Right lobe of liver (tissue), 4 donors: ENCODE measurements around the gene TCAF1.

Source experiments
- CTCF ChIP-seq, 4 donors: fragments of 200-600 bp in 3 of 4; fragments of 450-650 bp in 1 of 4; IDR thresholded peaks; one replicate each; pipeline versions ENCODE4 v1.5.1 to v1.8.0; 2016 to 2022; ENCODE audit warnings: antibody characterized with exemption in 4 of 4, mild to moderate bottlenecking in 2 of 4
- POLR2A ChIP-seq: fragments of 450-650 bp; IDR thresholded peaks from one replicate; pipeline ENCODE4 v1.6.1; 2017; ENCODE audit warnings: antibody characterized with exemption, mild to moderate bottlenecking
- donor health status: DM: no; HTN: no; CAD: no.
- donor health status: DM: no; HTN: no; CAD: no.
- donor health status: DM: no; HTN: yes; CAD: no.

DNA sequence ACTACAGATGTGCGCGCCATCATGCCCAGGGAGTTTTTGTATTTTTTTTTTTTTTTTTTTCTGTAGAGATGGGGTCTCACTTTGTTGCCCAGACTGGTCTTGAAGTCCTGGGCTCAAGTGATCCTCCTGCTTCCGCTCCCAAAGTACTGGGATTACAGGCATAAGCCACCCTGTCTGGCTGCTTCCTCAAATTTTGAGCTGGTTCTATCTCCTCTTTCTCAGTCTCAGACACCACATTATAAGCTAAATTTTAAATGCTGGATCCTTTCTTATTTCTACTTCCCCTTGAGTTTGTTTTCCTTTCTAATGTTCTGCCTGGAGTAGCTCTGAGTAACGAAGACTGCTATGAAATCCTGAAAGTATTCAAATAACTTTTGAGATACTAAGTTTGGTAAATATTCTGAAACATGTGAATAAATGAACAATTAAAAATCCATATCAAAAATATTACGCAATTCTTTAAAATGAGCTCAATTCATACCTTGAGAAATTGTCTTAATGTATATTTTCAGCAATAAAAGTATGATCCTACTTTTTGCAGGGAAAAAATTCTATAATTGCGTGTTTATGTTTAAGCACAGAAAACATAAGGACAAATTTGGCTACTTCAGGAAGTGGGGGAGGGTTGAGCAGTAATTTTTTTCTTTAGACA lies 15.0 kb downstream of the TCAF1 start:
- TF ChIP-seq CTCF (IDR thresholded peaks at IDR 0.05) (no peak), POLR2A (no peak)
